ENCODE data around the gene LITAF.

LITAF gene

GRCh38 chr16:11546608-11547061 is 40.1 kb downstream of the LITAF start:
- TF ChIP-seq SPI1 (IDR thresholded peaks at IDR 0.05; ENCODE audit: borderline replicate concordance, low read depth) = no peak
- TF ChIP-seq GABPA (IDR thresholded peaks at IDR 0.05; ENCODE audit: low read depth) = no peak
- TF ChIP-seq REST (IDR thresholded peaks at IDR 0.05; ENCODE audit: insufficient replicate concordance, low read depth) = no peak
- no peaks in the 10 kb centered on the region for H3K27me3 ChIP-seq (ENCODE audit: insufficient read depth, poor library complexity, severe bottlenecking)
- no peak overlapping the region for H3K4me3 ChIP-seq (replicated peaks; ENCODE audit: insufficient read depth, low read length)
- H3K27ac ChIP-seq (replicated peaks) = no peak overlapping the region
- DNase-seq (ENCODE audit: low read depth in 1 of 2, low spot score in 1 of 2) = no peak

DNA sequence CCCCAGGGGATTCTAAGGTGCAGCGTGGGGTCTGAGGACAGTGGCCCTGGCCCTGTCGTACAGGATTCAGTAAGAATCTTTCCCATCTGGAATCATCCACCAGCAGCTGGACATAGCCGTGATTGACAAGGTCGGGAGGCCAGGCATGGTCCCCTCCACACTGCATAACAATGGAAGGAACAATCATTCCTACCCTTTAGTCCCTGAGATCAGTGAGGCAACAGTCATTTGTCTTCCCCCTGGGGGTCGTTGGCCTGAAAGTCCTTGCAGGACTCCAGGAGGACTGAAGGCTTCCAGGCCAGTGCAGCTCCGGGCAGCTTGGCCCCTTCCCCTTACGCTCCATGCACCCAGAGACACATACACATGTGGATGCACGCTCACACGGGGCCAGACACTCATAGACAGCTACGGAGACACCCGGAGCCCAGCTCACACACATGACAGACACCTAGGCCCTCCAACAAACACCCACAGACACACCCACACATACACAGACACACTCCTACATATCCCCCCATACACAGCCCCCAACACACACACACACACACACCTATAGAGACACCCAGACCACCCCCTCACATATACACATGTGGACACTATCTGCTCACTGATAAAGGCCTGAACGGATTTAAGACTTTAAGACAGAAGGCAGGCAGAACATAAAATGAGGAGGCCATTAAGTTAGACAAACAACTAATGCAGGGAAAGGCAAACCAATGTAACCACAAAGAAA is 42.9 kb downstream of the LITAF start:
- no peak overlapping the region for H3K27ac ChIP-seq (replicated peaks)
- H3K27me3 ChIP-seq (ENCODE audit: insufficient read depth, poor library complexity, severe bottlenecking) = no peaks in the 10 kb centered on the region
- TF ChIP-seq, protein P1, sequence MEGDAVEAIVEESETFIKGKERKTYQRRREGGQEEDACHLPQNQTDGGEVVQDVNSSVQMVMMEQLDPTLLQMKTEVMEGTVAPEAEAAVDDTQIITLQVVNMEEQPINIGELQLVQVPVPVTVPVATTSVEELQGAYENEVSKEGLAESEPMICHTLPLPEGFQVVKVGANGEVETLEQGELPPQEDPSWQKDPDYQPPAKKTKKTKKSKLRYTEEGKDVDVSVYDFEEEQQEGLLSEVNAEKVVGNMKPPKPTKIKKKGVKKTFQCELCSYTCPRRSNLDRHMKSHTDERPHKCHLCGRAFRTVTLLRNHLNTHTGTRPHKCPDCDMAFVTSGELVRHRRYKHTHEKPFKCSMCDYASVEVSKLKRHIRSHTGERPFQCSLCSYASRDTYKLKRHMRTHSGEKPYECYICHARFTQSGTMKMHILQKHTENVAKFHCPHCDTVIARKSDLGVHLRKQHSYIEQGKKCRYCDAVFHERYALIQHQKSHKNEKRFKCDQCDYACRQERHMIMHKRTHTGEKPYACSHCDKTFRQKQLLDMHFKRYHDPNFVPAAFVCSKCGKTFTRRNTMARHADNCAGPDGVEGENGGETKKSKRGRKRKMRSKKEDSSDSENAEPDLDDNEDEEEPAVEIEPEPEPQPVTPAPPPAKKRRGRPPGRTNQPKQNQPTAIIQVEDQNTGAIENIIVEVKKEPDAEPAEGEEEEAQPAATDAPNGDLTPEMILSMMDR (IDR thresholded peaks at IDR 0.05; ENCODE audit: insufficient read depth, low read length) = no peak
- TF ChIP-seq POLR2AphosphoS5 (IDR thresholded peaks at IDR 0.05; ENCODE audit: low read depth) (no peak), SPI1 (IDR thresholded peaks at IDR 0.05; ENCODE audit: borderline replicate concordance, low read depth) (no peak), GABPA (IDR thresholded peaks at IDR 0.05; ENCODE audit: low read depth) (no peak), REST (IDR thresholded peaks at IDR 0.05; ENCODE audit: insufficient replicate concordance, low read depth) (no peak)
- no peak for DNase-seq (ENCODE audit: low read depth in 1 of 2, low spot score in 1 of 2)
- H3K4me3 ChIP-seq (replicated peaks; ENCODE audit: insufficient read depth, low read length) = no peak overlapping the region

- no peak for DNase-seq (ENCODE audit: low read depth in 1 of 2, low spot score in 1 of 2)
- H3K27me3 ChIP-seq (ENCODE audit: insufficient read depth, poor library complexity, severe bottlenecking) = no peaks in the 10 kb centered on the region
- no peak overlapping the region for H3K4me3 ChIP-seq (replicated peaks; ENCODE audit: insufficient read depth, low read length)
- TF ChIP-seq POLR2AphosphoS5 (IDR thresholded peaks at IDR 0.05; ENCODE audit: low read depth) = no peak
- TF ChIP-seq GABPA (IDR thresholded peaks at IDR 0.05; ENCODE audit: low read depth) = no peak
- TF ChIP-seq SPI1 (IDR thresholded peaks at IDR 0.05; ENCODE audit: borderline replicate concordance, low read depth) = no peak
- TF ChIP-seq, protein P1 (IDR thresholded peaks at IDR 0.05; ENCODE audit: insufficient read depth, low read length) = no peak
- TF ChIP-seq REST (IDR thresholded peaks at IDR 0.05; ENCODE audit: insufficient replicate concordance, low read depth) = no peak
- no peak overlapping the region for H3K27ac ChIP-seq (replicated peaks)
Measured at GRCh38 chr16:11542069-11542744, 44.5 kb downstream of the LITAF start.
